GM21423 (cell line): ENCODE results near the gene MYT1.

Source experiments
- ATAC-seq: cut with Tn5 transposase; IDR thresholded peaks from one replicate; pipeline ENCODE4 v1.9.1; 2021; ENCODE audit warnings: mild to moderate bottlenecking, moderate library complexity; ENCODE audit not compliant: unreplicated experiment

The MYT1 gene

GRCh38 chr20:64153861-64154589, 10.2 kb upstream of the MYT1 start:
- no peak for ATAC-seq

GRCh38 chr20:64154590-64155257, 9.5 kb upstream of the MYT1 start:
- no peak for ATAC-seq

- no peak for ATAC-seq
These were observed 8.8 kb upstream of the MYT1 start for GRCh38 chr20:64155258-64156135.

- ATAC-seq, result no peak
These were observed 7.9 kb upstream of the MYT1 start for GRCh38 chr20:64156136-64156885.

- ATAC-seq, result no peak
These were observed 7.1 kb upstream of the MYT1 start for GRCh38 chr20:64156886-64157875.

GRCh38 chr20:64157878-64158277, 6.4 kb upstream of the MYT1 start:
- no peak for ATAC-seq

GRCh38 chr20:64158346-64159285, 5.6 kb upstream of the MYT1 start:
- ATAC-seq, result no peak

GRCh38 chr20:64159286-64159680, 5.0 kb upstream of the MYT1 start:
- no peak for ATAC-seq

GRCh38 chr20:64159711-64160110, 4.5 kb upstream of the MYT1 start:
- no peak for ATAC-seq

GRCh38 chr20:64160118-64160517, 4.1 kb upstream of the MYT1 start:
- no peak for ATAC-seq

- ATAC-seq, result no peak
These were observed 3.5 kb upstream of the MYT1 start for GRCh38 chr20:64160526-64161355.

- no peak for ATAC-seq
These were observed 2.7 kb upstream of the MYT1 start for GRCh38 chr20:64161356-64162238.

- ATAC-seq, result no peak
These were observed 1.9 kb upstream of the MYT1 start for GRCh38 chr20:64162239-64162910.

GRCh38 chr20:64163776-64164122, 503 bp upstream of the MYT1 start:
- ATAC-seq, result no peak

GRCh38 chr20:64165866-64166600, 1.8 kb downstream of the MYT1 start:
- ATAC-seq, result no peak
